ENCODE measurements around the gene TBC1D2. TPM values are rescaled to one million over a fixed set of nuclear protein-coding genes. Genes with fewer than 3 reads are reported as not detected.

TBC1D2 gene
- total and polyA plus RNA-seq, 2 of the 13 experiments (the other 11 are each of a cell fraction or from before 2014, with no cell fraction given), result 2.0 to 2.8 TPM

DNA sequence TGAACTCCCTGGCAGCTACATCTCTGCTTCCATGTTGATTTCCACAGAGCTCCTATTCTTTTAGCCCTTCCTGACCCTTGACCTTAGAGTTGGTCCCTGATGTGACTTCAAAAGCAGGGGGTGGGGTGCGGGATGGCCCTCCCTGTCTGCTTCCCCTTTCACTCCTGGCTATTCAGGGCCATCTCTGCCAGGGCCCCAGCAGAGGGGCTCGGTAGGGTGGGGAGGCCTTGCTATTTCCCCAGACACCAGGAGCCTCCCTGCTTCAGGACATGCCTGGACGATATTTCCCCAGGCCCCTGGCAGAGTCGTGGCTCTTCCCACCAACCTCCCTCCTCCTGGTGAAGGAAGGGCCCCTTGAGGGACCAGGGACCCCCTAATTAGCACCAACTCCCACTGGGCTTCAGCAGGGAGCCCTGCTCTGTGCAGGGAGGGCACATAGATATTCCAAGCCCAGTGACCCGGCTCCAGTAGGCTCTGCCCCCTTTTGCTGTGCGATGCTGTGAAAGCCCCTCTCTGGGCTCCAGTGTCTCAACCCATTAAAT is 80.3 kb downstream of the TBC1D2 start (continued):
- TF ChIP-seq, protein P1, sequence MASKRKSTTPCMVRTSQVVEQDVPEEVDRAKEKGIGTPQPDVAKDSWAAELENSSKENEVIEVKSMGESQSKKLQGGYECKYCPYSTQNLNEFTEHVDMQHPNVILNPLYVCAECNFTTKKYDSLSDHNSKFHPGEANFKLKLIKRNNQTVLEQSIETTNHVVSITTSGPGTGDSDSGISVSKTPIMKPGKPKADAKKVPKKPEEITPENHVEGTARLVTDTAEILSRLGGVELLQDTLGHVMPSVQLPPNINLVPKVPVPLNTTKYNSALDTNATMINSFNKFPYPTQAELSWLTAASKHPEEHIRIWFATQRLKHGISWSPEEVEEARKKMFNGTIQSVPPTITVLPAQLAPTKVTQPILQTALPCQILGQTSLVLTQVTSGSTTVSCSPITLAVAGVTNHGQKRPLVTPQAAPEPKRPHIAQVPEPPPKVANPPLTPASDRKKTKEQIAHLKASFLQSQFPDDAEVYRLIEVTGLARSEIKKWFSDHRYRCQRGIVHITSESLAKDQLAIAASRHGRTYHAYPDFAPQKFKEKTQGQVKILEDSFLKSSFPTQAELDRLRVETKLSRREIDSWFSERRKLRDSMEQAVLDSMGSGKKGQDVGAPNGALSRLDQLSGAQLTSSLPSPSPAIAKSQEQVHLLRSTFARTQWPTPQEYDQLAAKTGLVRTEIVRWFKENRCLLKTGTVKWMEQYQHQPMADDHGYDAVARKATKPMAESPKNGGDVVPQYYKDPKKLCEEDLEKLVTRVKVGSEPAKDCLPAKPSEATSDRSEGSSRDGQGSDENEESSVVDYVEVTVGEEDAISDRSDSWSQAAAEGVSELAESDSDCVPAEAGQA (IDR thresholded peaks at IDR 0.05; ENCODE audit: low read depth), result no peak
- TF ChIP-seq, protein P1 (CRISPR knock-in tag; IDR thresholded peaks at IDR 0.05; ENCODE audit: borderline replicate concordance), result no peak
- TF ChIP-seq, protein P2, sequence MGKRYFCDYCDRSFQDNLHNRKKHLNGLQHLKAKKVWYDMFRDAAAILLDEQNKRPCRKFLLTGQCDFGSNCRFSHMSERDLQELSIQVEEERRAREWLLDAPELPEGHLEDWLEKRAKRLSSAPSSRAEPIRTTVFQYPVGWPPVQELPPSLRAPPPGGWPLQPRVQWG (CRISPR knock-in tag; IDR thresholded peaks at IDR 0.05; ENCODE audit: borderline replicate concordance, low read depth), result no peak
- TF ChIP-seq SRF (IDR thresholded peaks at IDR 0.05; ENCODE audit: low read depth, low read length) (no peak), ZNF30 (CRISPR knock-in tag; IDR thresholded peaks at IDR 0.05) (no peak), STAG1 (CRISPR knock-in tag; IDR thresholded peaks at IDR 0.05) (no peak; the same call in 1 of the 2 replicates), XBP1 (CRISPR knock-in tag; IDR thresholded peaks at IDR 0.05) (no peak), POLR2A (IDR thresholded peaks at IDR 0.05; ENCODE audit: insufficient read depth in 1 of 2, low read depth in 2 of 2, low read length in 2 of 2) (no peak), ATF7 (IDR thresholded peaks at IDR 0.05) (no peak), ATF7 (CRISPR knock-in tag; IDR thresholded peaks at IDR 0.05) (no peak), ZNF484 (CRISPR knock-in tag; IDR thresholded peaks at IDR 0.05; ENCODE audit: borderline replicate concordance, low read depth) (no peak), PCBP2 (optimal IDR thresholded peaks at IDR 0.05; ENCODE audit: low read depth, low read length, poor library complexity, severe bottlenecking) (no peak), NFE2L1 (CRISPR knock-in tag; IDR thresholded peaks at IDR 0.05; ENCODE audit: borderline replicate concordance) (no peak), ZNF121 (CRISPR knock-in tag; IDR thresholded peaks at IDR 0.05) (no peak; the same call in 1 of the 2 replicates), CAMTA2 (CRISPR knock-in tag; IDR thresholded peaks at IDR 0.05; ENCODE audit: borderline replicate concordance) (no peak), ETV6 (CRISPR knock-in tag; conservative IDR thresholded peaks at IDR 0.05) (no peak), TOPORS (CRISPR knock-in tag; IDR thresholded peaks at IDR 0.05) (no peak), ASH2L (IDR thresholded peaks at IDR 0.05; ENCODE audit: insufficient read length, low read depth, low read length) (no peak), MED13 (CRISPR knock-in tag; IDR thresholded peaks at IDR 0.05) (no peak), SCMH1 (CRISPR knock-in tag; IDR thresholded peaks at IDR 0.05; ENCODE audit: borderline replicate concordance) (no peak), ZNF232 (CRISPR knock-in tag; IDR thresholded peaks at IDR 0.05; ENCODE audit: borderline replicate concordance) (no peak)
- TF ChIP-seq, protein P3, sequence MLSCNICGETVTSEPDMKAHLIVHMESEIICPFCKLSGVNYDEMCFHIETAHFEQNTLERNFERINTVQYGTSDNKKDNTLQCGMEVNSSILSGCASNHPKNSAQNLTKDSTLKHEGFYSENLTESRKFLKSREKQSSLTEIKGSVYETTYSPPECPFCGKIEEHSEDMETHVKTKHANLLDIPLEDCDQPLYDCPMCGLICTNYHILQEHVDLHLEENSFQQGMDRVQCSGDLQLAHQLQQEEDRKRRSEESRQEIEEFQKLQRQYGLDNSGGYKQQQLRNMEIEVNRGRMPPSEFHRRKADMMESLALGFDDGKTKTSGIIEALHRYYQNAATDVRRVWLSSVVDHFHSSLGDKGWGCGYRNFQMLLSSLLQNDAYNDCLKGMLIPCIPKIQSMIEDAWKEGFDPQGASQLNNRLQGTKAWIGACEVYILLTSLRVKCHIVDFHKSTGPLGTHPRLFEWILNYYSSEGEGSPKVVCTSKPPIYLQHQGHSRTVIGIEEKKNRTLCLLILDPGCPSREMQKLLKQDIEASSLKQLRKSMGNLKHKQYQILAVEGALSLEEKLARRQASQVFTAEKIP (CRISPR knock-in tag; IDR thresholded peaks at IDR 0.05; ENCODE audit: borderline replicate concordance), result no peak
- TF ChIP-seq, protein P4, sequence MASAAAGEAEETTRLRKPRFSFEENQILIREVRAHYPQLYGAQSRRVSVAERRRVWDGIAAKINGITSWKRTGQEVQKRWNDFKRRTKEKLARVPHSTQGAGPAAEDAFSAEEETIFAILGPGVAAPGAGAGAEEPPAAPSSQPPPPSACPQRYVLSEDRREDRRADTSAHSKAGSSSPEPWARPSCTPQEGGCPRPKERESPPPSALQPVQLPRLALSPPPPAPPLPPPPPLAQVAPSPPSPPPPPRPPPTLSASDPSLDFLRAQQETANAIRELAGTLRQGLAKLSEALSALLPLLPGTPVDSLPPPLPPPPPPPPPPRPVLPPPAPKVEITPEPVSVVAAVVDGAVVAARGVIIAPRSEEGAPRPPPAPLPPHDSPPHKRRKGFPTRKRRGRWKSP (CRISPR knock-in tag; IDR thresholded peaks at IDR 0.05), result no peak

Data from HepG2 (cell line).